H9 (cell line): Measurements from ENCODE around the gene ADGRB3. TPM values are rescaled to one million over a fixed set of nuclear protein-coding genes. Genes with fewer than 3 reads are reported as not detected.

Experiments
- DNase-seq: peaks from one replicate; pipeline ENCODE4 v3.0.0-alpha.2; 2017
- H2AFZ ChIP-seq: one replicate; pipeline ENCODE4 v1.6.1; 2013; ENCODE audit warnings: mild to moderate bottlenecking, low read length, control low read depth, moderate library complexity
- H2AK5ac ChIP-seq: 2 replicates; pipeline ENCODE4 v1.6.1; 2013; ENCODE audit warnings: low read length, control low read depth, mixed read lengths; ENCODE audit not compliant: insufficient read length
- H2BK120ac ChIP-seq: one replicate; pipeline ENCODE4 v1.6.1; 2013; ENCODE audit warnings: low read depth, mild to moderate bottlenecking, low read length, control low read depth, inconsistent platforms; ENCODE audit not compliant: poor library complexity, severe bottlenecking
- H2BK12ac ChIP-seq: 2 replicates; pipeline ENCODE4 v1.6.1; 2013; ENCODE audit warnings: low read length, control low read depth, mixed read lengths, low read depth; ENCODE audit not compliant: insufficient read length
- H2BK15ac ChIP-seq: 2 replicates; pipeline ENCODE4 v1.6.1; 2013; ENCODE audit warnings: low read depth, low read length, control low read depth
- H2BK20ac ChIP-seq: one replicate; pipeline ENCODE4 v1.6.1; 2013; ENCODE audit warnings: low read depth, mild to moderate bottlenecking, low read length, control low read depth, inconsistent platforms; ENCODE audit not compliant: poor library complexity, severe bottlenecking
- H2BK5ac ChIP-seq: 2 replicates; pipeline ENCODE4 v1.6.1; 2013; ENCODE audit warnings: low read length, control low read depth, mixed read lengths; ENCODE audit not compliant: insufficient read length
- H3K14ac ChIP-seq: 2 replicates; pipeline ENCODE4 v1.6.1; 2013; ENCODE audit warnings: low read length, control low read depth; ENCODE audit not compliant: insufficient read depth
- H3K18ac ChIP-seq: 2 replicates; pipeline ENCODE4 v1.6.1; 2013; ENCODE audit warnings: low read depth, mild to moderate bottlenecking, mixed read lengths, low read length, control low read depth; ENCODE audit not compliant: insufficient read length
- H3K23ac ChIP-seq: 2 replicates; pipeline ENCODE4 v1.6.1; 2013; ENCODE audit warnings: low read length, control low read depth, mixed read lengths, low read depth; ENCODE audit not compliant: insufficient read length
- H3K23me2 ChIP-seq: 2 replicates; pipeline ENCODE4 v1.6.1; 2013; ENCODE audit warnings: low read depth, mild to moderate bottlenecking, mixed read lengths, low read length, control low read depth; ENCODE audit not compliant: insufficient read length, poor library complexity, severe bottlenecking
- H3K27ac ChIP-seq: 2 replicates; pipeline ENCODE4 v1.5.1; 2013; ENCODE audit warnings: low read length, control low read depth, mixed read lengths, low read depth; ENCODE audit not compliant: insufficient read length
- H3K27me3 ChIP-seq: 2 replicates; pipeline ENCODE4 v1.6.1; 2013; ENCODE audit warnings: low read length, control low read depth, inconsistent platforms; ENCODE audit not compliant: insufficient read depth
- H3K4ac ChIP-seq: 2 replicates; pipeline ENCODE4 v1.6.1; 2013; ENCODE audit warnings: low read depth, mild to moderate bottlenecking, control low read depth, inconsistent platforms, low read length, moderate library complexity
- H3K4me1 ChIP-seq: 2 replicates; pipeline ENCODE4 v1.6.1; 2013; ENCODE audit warnings: low read length, control low read depth, inconsistent platforms; ENCODE audit not compliant: insufficient read depth
- H3K4me2 ChIP-seq: 2 replicates; pipeline ENCODE4 v1.6.1; 2013; ENCODE audit warnings: low read length, control low read depth, mixed read lengths; ENCODE audit not compliant: insufficient read length, insufficient read depth
- H3K56ac ChIP-seq: 2 replicates; pipeline ENCODE4 v1.6.1; 2013; ENCODE audit warnings: low read depth, mild to moderate bottlenecking, mixed read lengths, low read length, control low read depth; ENCODE audit not compliant: insufficient read length
- H3K79me1 ChIP-seq: 2 replicates; pipeline ENCODE4 v1.6.1; 2013; ENCODE audit warnings: low read depth, mild to moderate bottlenecking, moderate library complexity, low read length, control low read depth, inconsistent platforms; ENCODE audit not compliant: insufficient read depth, poor library complexity, severe bottlenecking
- H3K79me2 ChIP-seq: 2 replicates; pipeline ENCODE4 v1.6.1; 2013; ENCODE audit warnings: low read length, control low read depth, inconsistent platforms; ENCODE audit not compliant: insufficient read depth
- H3K9ac ChIP-seq: 2 replicates; pipeline ENCODE4 v1.6.1; 2013; ENCODE audit warnings: low read length, control low read depth, mixed read lengths; ENCODE audit not compliant: insufficient read length; ENCODE audit errors: extremely low read depth
- H3K9me3 ChIP-seq: one replicate; pipeline ENCODE4 v1.6.1; 2013; ENCODE audit warnings: low read depth, low read length, inconsistent platforms; ENCODE audit not compliant: control insufficient read depth
- H3T11ph ChIP-seq: one replicate; pipeline ENCODE4 v1.6.1; 2013; ENCODE audit warnings: mild to moderate bottlenecking, low read length, control low read depth, inconsistent platforms
- H4K20me1 ChIP-seq: one replicate; pipeline ENCODE4 v1.6.1; 2013; ENCODE audit not compliant: control insufficient read depth, insufficient read length, insufficient read depth
- H4K5ac ChIP-seq: 2 replicates; pipeline ENCODE4 v1.6.1; 2013; ENCODE audit warnings: low read depth, mild to moderate bottlenecking, mixed read lengths, low read length, control low read depth; ENCODE audit not compliant: insufficient read length
- H4K8ac ChIP-seq: replicated peaks from 2 replicates; pipeline ENCODE4 v1.6.1; 2013; ENCODE audit warnings: low read length, control low read depth, mixed read lengths, low read depth; ENCODE audit not compliant: insufficient read length
- H4K91ac ChIP-seq: 2 replicates; pipeline ENCODE4 v1.6.1; 2013; ENCODE audit warnings: low read depth, mild to moderate bottlenecking, moderate library complexity, mixed read lengths, low read length, control low read depth; ENCODE audit not compliant: insufficient read length
- H3K27ac Mint-ChIP-seq, 3 experiments: 2 replicates in 2 of 3; 3 replicates in 1 of 3; pipeline ENCODE4 v1.8.0; 2020 to 2021; ENCODE audit warnings: mixed read lengths in 3 of 3, mild to moderate bottlenecking in 1 of 3, moderate library complexity in 1 of 3
- H3K27me3 Mint-ChIP-seq: 2 replicates; pipeline ENCODE4 v1.8.0; 2021; ENCODE audit warnings: low read depth, mild to moderate bottlenecking, moderate library complexity, mixed read lengths
- H3K36me3 Mint-ChIP-seq, 3 experiments: 2 replicates in 2 of 3; 3 replicates in 1 of 3; pipeline ENCODE4 v1.8.0; 2020 to 2021; ENCODE audit warnings: low read depth in 3 of 3, mixed read lengths in 3 of 3; ENCODE audit not compliant: insufficient read depth in 1 of 3
- H3K4me1 Mint-ChIP-seq, 2 experiments: 2 replicates each; pipeline ENCODE4 v1.8.0; 2020; ENCODE audit warnings: mixed read lengths in 2 of 2
- H3K4me3 Mint-ChIP-seq, 2 experiments: 2 replicates in 1 of 2; 3 replicates in 1 of 2; pipeline ENCODE4 v1.8.0; 2020 to 2021; ENCODE audit warnings: mild to moderate bottlenecking in 2 of 2, mixed read lengths in 2 of 2, moderate library complexity in 1 of 2
- H3K9me3 Mint-ChIP-seq, 2 experiments: 2 replicates in 1 of 2; 3 replicates in 1 of 2; pipeline ENCODE4 v1.8.0; 2020; ENCODE audit warnings: mild to moderate bottlenecking in 2 of 2, mixed read lengths in 2 of 2, moderate library complexity in 1 of 2
- WGBS: extraction: QIAGEN DNeasy Blood & Tissue Kit; methylation state at CpG from one replicate; pipeline ENCODE4 v1.1.7; 2013; ENCODE audit warnings: missing lambda C conversion rate, low lambda C conversion rate, mixed read lengths; ENCODE audit not compliant: insufficient read length; ENCODE audit errors: extremely low coverage; 5-methylcytosine and 5-hydroxymethylcytosine counted together
- total RNA-seq: library from RNA; stranded (reverse); gene quantifications from 2 replicates; pipeline ENCODE4 v1.2.1, GENCODE V29; 2021
- TF ChIP-seq, protein P1 (sequence below): fragments of 200-600 bp; sonication (generic); conservative IDR thresholded peaks from 3 replicates; pipeline ENCODE4 v1.8.0; 2021; ENCODE audit warnings: antibody characterized with exemption, mild to moderate bottlenecking

Gene ADGRB3
- total RNA-seq, 1 experiment from 2014 or later = 0.37 TPM

DNA sequence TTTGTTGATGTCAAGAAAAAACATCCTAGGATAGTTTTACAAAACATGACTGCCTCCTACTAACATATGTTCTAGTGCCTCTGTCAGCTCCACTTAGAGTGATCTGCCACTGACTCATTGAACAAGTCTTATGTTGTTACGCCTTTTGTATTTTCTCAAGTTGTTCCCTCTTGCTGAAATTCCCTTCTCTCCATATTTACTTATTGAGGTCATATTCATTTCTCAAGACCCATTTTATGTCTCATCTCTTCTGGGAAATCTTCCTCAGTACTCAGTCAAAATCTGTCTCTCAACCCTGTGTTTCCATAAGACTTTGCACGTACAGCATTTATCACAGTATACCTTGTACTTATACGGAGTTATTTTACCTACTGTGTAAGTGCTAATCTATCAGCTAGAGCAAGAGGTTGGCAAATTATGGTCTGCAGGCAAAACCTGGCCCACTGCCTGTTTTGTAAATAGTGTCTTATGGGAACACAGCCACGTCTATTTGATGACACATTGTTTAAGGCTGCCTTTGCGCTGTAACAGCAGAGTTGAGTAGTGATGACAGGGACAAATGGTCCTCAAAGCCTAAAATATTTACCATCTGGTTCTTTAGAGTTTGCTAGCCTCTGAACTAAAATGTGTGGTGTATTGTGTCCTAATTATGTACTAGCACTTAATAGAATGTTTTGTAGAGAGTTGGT lies 83.4 kb downstream of the ADGRB3 start:
- Histone ChIP-seq H2AK5ac (no peak overlapping the region), H3K9me3 (no peaks in the 10 kb centered on the region), H3K79me1 (no peaks in the 10 kb centered on the region), H3K27ac (no peak overlapping the region), H2BK20ac (no peak overlapping the region), H4K8ac (no peak overlapping the region), H3K79me2 (no peaks in the 10 kb centered on the region), H2BK120ac (no peak overlapping the region), H4K5ac (no peak overlapping the region), H3K4me1 (no peaks in the 10 kb centered on the region), H2BK15ac (no peak overlapping the region), H3K9ac (no peak overlapping the region), H3K23me2 (no peaks in the 10 kb centered on the region), H3K23ac (no peak overlapping the region), H2BK12ac (no peak overlapping the region), H3K27me3 (no peaks in the 10 kb centered on the region), H3K18ac (no peak overlapping the region), H3K14ac (no peak overlapping the region), H3K4me2 (no peak overlapping the region), H3K4ac (no peak overlapping the region), H4K20me1 (no peaks in the 10 kb centered on the region), H4K91ac (no peak overlapping the region), H3T11ph (no peak overlapping the region), H2BK5ac (no peak overlapping the region), H2AFZ (no peak overlapping the region), H3K56ac (no peak overlapping the region)
- WGBS = no CpG with 5 or more reads among the region's 5 CpGs
- no peak overlapping the region for H3K27ac Mint-ChIP-seq
- H3K36me3 Mint-ChIP-seq = no peaks in the 10 kb centered on the region
- no peak for DNase-seq
- TF ChIP-seq, protein P1, sequence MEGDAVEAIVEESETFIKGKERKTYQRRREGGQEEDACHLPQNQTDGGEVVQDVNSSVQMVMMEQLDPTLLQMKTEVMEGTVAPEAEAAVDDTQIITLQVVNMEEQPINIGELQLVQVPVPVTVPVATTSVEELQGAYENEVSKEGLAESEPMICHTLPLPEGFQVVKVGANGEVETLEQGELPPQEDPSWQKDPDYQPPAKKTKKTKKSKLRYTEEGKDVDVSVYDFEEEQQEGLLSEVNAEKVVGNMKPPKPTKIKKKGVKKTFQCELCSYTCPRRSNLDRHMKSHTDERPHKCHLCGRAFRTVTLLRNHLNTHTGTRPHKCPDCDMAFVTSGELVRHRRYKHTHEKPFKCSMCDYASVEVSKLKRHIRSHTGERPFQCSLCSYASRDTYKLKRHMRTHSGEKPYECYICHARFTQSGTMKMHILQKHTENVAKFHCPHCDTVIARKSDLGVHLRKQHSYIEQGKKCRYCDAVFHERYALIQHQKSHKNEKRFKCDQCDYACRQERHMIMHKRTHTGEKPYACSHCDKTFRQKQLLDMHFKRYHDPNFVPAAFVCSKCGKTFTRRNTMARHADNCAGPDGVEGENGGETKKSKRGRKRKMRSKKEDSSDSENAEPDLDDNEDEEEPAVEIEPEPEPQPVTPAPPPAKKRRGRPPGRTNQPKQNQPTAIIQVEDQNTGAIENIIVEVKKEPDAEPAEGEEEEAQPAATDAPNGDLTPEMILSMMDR = no peak
- H3K4me1 Mint-ChIP-seq = no peaks in the 10 kb centered on the region
- no peaks in the 10 kb centered on the region for H3K9me3 Mint-ChIP-seq
- H3K27me3 Mint-ChIP-seq = no peaks in the 10 kb centered on the region
- no peak overlapping the region for H3K4me3 Mint-ChIP-seq
